AG08396 (cell line): Measurements from ENCODE around the gene PUM2.

ENCODE experiments used
- DNase-seq: peaks from one replicate; pipeline ENCODE4 v3.0.0; 2012; ENCODE audit warnings: low spot score, mixed read lengths

Gene PUM2

GRCh38 chr2:20218331-20219320 is 132.0 kb downstream of the PUM2 start:
- no peak for DNase-seq

- DNase-seq, result no peak
These were observed 133.3 kb downstream of the PUM2 start for GRCh38 chr2:20217041-20217970.

GRCh38 chr2:20216130-20217025 is 134.3 kb downstream of the PUM2 start:
- DNase-seq, result no peak

GRCh38 chr2:20215183-20216040 is 135.2 kb downstream of the PUM2 start:
- no peak for DNase-seq

- no peak for DNase-seq
These were observed 136.0 kb downstream of the PUM2 start for GRCh38 chr2:20214566-20215182.

- DNase-seq, result no peak
These were observed 136.7 kb downstream of the PUM2 start for GRCh38 chr2:20213651-20214565.

GRCh38 chr2:20212871-20213503 is 137.7 kb downstream of the PUM2 start:
- DNase-seq, result no peak

- DNase-seq, result no peak
These were observed 138.2 kb downstream of the PUM2 start for GRCh38 chr2:20212459-20212870.

GRCh38 chr2:20211860-20212458 is 138.7 kb downstream of the PUM2 start:
- DNase-seq, result no peak

GRCh38 chr2:20211420-20211819 is 139.2 kb downstream of the PUM2 start:
- DNase-seq, result no peak

- no peak for DNase-seq
These were observed 140.2 kb downstream of the PUM2 start for GRCh38 chr2:20210462-20210861.

GRCh38 chr2:20209373-20210109 is 141.1 kb downstream of the PUM2 start:
- DNase-seq, result no peak

GRCh38 chr2:20208476-20208859 is 142.2 kb downstream of the PUM2 start:
- no peak for DNase-seq

- DNase-seq, result no peak
These were observed 143.6 kb downstream of the PUM2 start for GRCh38 chr2:20207051-20207450.

GRCh38 chr2:20205915-20206524 is 144.6 kb downstream of the PUM2 start:
- DNase-seq, result no peak

GRCh38 chr2:20205069-20205468 is 145.6 kb downstream of the PUM2 start:
- DNase-seq, result no peak
